Measurements from ENCODE around the gene DPYSL4.

- TF ChIP-seq CTCF (conservative IDR thresholded peaks at IDR 0.05; ENCODE audit: low read depth in 2 of 2) = no peak
- TF ChIP-seq POLR2AphosphoS5 (IDR thresholded peaks at IDR 0.05; ENCODE audit: low read depth) = no peak
Observed at GRCh38 chr10:132137111-132138072, 49.4 kb upstream of the DPYSL4 start.

Data from GM23338 (cell line).